ENCODE measurements around the gene VSTM4.

GRCh38 chr10:49112851-49113250 lies 2.5 kb downstream of the VSTM4 start:
- no peak for TF ChIP-seq CTCF (IDR thresholded peaks at IDR 0.05; ENCODE audit: low read depth, low read length, poor library complexity, severe bottlenecking)
- TF ChIP-seq EZH2phosphoT487 (IDR thresholded peaks at IDR 0.05; ENCODE audit: borderline replicate concordance, low read length), result no peak

Measured in DOHH2 (cell line).